ENCODE data around the gene CLNK.

Gene CLNK

DNA sequence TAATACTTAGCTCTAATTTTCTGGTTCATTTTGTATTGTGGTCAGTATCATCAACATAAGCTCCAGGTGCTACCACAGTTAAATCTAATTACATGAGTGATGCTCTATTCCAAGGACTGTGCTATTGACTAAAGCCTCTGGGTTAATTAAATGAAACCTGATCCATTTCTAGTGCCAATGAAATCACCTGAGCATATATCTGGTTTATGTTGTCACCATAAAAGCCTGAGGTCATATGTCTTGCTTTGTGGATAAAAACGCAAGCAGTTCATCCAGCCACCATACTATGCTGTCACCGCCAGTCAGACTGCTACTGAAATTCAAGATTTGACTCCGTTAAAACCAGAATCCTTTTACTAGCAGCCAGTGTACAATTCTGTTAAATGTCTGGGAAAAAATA, 163.1 kb downstream of the CLNK start:
- no peaks in the 10 kb centered on the region for H3K27me3 ChIP-seq (ENCODE audit: control insufficient read depth, insufficient read depth, low read length)
- no peak overlapping the region for H3K9ac ChIP-seq (ENCODE audit: low read length)
- no peaks in the 10 kb centered on the region for H3K9me3 ChIP-seq (ENCODE audit: control insufficient read depth, low read length)
- H3K36me3 ChIP-seq (ENCODE audit: control insufficient read depth, insufficient read depth, low read length) = no peaks in the 10 kb centered on the region
- no peaks in the 10 kb centered on the region for H3K4me1 ChIP-seq (ENCODE audit: control insufficient read depth, insufficient read depth, low read length)
- no peak overlapping the region for H3K4me3 ChIP-seq (ENCODE audit: low read length)

GRCh38 chr4:10509733-10510132, 174.8 kb downstream of the CLNK start:
- H3K4me1 ChIP-seq (ENCODE audit: control insufficient read depth, insufficient read depth, low read length) = no peaks in the 10 kb centered on the region
- no peaks in the 10 kb centered on the region for H3K36me3 ChIP-seq (ENCODE audit: control insufficient read depth, insufficient read depth, low read length)
- H3K9me3 ChIP-seq (ENCODE audit: control insufficient read depth, low read length) = no peaks in the 10 kb centered on the region
- no peaks in the 10 kb centered on the region for H3K27me3 ChIP-seq (ENCODE audit: control insufficient read depth, insufficient read depth, low read length)
- no peak overlapping the region for H3K9ac ChIP-seq (ENCODE audit: low read length)
- no peak overlapping the region for H3K4me3 ChIP-seq (ENCODE audit: low read length)

DNA sequence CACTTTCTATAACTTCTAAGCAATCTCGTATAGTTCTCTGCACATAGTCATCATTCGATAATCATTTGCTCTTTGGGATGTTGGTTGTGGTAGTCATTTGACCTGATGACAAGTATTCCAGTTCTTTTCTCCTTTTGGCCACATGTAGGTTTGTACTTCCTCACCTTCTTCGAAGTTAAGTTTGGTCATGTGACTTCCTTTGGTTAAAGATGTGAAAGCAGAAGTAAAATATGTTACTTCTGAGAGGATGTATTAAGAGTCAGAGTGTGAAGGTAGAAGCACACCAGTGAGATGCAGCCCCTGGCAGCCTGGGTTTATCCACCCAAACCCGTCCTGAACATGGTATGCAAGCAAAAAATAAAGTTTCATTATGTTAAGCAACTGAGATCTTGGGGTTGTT, 178.5 kb downstream of the CLNK start:
- no peak overlapping the region for H3K9ac ChIP-seq (ENCODE audit: low read length)
- no peaks in the 10 kb centered on the region for H3K9me3 ChIP-seq (ENCODE audit: control insufficient read depth, low read length)
- H3K27me3 ChIP-seq (ENCODE audit: control insufficient read depth, insufficient read depth, low read length) = no peaks in the 10 kb centered on the region
- no peaks in the 10 kb centered on the region for H3K4me1 ChIP-seq (ENCODE audit: control insufficient read depth, insufficient read depth, low read length)
- H3K4me3 ChIP-seq (ENCODE audit: low read length) = no peak overlapping the region
- no peaks in the 10 kb centered on the region for H3K36me3 ChIP-seq (ENCODE audit: control insufficient read depth, insufficient read depth, low read length)

GRCh38 chr4:10504570-10505179, 179.9 kb downstream of the CLNK start:
- H3K9ac ChIP-seq (ENCODE audit: low read length) = no peak overlapping the region
- H3K4me1 ChIP-seq (ENCODE audit: control insufficient read depth, insufficient read depth, low read length) = no peaks in the 10 kb centered on the region
- no peaks in the 10 kb centered on the region for H3K27me3 ChIP-seq (ENCODE audit: control insufficient read depth, insufficient read depth, low read length)
- H3K4me3 ChIP-seq (ENCODE audit: low read length) = no peak overlapping the region
- no peaks in the 10 kb centered on the region for H3K9me3 ChIP-seq (ENCODE audit: control insufficient read depth, low read length)
- H3K36me3 ChIP-seq (ENCODE audit: control insufficient read depth, insufficient read depth, low read length) = no peaks in the 10 kb centered on the region

GRCh38 chr4:10502717-10503116, 181.9 kb downstream of the CLNK start:
- Histone ChIP-seq H3K27me3 (ENCODE audit: control insufficient read depth, insufficient read depth, low read length) (no peaks in the 10 kb centered on the region), H3K4me3 (ENCODE audit: low read length) (no peak overlapping the region), H3K4me1 (ENCODE audit: control insufficient read depth, insufficient read depth, low read length) (no peaks in the 10 kb centered on the region), H3K9ac (ENCODE audit: low read length) (no peak overlapping the region), H3K9me3 (ENCODE audit: control insufficient read depth, low read length) (no peaks in the 10 kb centered on the region), H3K36me3 (ENCODE audit: control insufficient read depth, insufficient read depth, low read length) (no peaks in the 10 kb centered on the region)

DNA sequence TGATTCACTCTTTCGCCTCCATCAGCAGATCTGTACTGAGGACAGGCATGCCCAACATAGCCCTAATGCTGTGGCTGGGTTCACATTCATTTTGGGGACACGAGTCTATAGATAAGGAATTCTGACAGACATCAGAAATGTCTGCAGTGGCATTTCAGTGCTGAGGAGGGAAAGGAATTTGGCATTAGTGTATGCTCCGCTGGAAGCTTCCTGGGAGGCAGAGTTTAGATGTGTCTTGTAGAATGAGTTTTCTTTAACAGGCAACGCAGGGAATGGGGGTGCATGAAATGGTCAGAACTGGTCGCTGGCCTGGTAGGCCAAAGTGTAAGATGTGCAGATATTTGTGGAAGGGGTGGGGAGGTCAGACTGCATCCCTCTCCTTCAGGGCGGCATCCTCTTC, 183.8 kb downstream of the CLNK start:
- Histone ChIP-seq H3K9ac (ENCODE audit: low read length) (no peak overlapping the region), H3K36me3 (ENCODE audit: control insufficient read depth, insufficient read depth, low read length) (no peaks in the 10 kb centered on the region), H3K4me1 (ENCODE audit: control insufficient read depth, insufficient read depth, low read length) (no peaks in the 10 kb centered on the region), H3K27me3 (ENCODE audit: control insufficient read depth, insufficient read depth, low read length) (no peaks in the 10 kb centered on the region), H3K9me3 (ENCODE audit: control insufficient read depth, low read length) (no peaks in the 10 kb centered on the region), H3K4me3 (ENCODE audit: low read length) (no peak overlapping the region)

- no peaks in the 10 kb centered on the region for H3K9me3 ChIP-seq (ENCODE audit: control insufficient read depth, low read length)
- no peaks in the 10 kb centered on the region for H3K27me3 ChIP-seq (ENCODE audit: control insufficient read depth, insufficient read depth, low read length)
- no peaks in the 10 kb centered on the region for H3K4me1 ChIP-seq (ENCODE audit: control insufficient read depth, insufficient read depth, low read length)
- no peak overlapping the region for H3K4me3 ChIP-seq (ENCODE audit: low read length)
- H3K36me3 ChIP-seq (ENCODE audit: control insufficient read depth, insufficient read depth, low read length) = no peaks in the 10 kb centered on the region
- H3K9ac ChIP-seq (ENCODE audit: low read length) = no peak overlapping the region
Measured at GRCh38 chr4:10496200-10496599, 188.4 kb downstream of the CLNK start.

- Histone ChIP-seq H3K36me3 (ENCODE audit: control insufficient read depth, insufficient read depth, low read length) (no peaks in the 10 kb centered on the region), H3K9me3 (ENCODE audit: control insufficient read depth, low read length) (no peaks in the 10 kb centered on the region), H3K27me3 (ENCODE audit: control insufficient read depth, insufficient read depth, low read length) (no peaks in the 10 kb centered on the region), H3K4me3 (ENCODE audit: low read length) (no peak overlapping the region), H3K9ac (ENCODE audit: low read length) (no peak overlapping the region), H3K4me1 (ENCODE audit: control insufficient read depth, insufficient read depth, low read length) (no peaks in the 10 kb centered on the region)
Measured at GRCh38 chr4:10495651-10496050, 188.9 kb downstream of the CLNK start.

DNA sequence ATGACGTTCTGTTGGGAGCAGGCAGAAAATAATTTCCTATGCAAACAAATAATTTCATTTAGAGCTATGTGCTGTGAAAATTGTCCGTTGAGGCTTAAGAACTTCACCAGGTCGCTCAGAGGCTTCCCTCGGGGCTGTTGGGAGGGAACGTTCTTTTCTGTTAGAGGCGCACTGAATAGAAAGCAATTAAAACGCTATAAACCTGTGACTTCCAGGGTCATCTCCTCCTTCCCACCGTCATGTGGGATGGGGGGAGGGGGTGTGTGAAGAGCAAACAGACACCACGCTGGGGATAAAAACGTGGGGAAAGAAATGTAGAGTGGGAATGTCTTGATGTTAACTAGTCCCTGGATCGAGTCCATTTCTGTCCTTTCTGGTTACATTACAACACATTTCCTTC, 192.1 kb downstream of the CLNK start:
- H3K27me3 ChIP-seq (ENCODE audit: control insufficient read depth, insufficient read depth, low read length) = no peaks in the 10 kb centered on the region
- H3K9me3 ChIP-seq (ENCODE audit: control insufficient read depth, low read length) = no peaks in the 10 kb centered on the region
- no peaks in the 10 kb centered on the region for H3K36me3 ChIP-seq (ENCODE audit: control insufficient read depth, insufficient read depth, low read length)
- H3K4me3 ChIP-seq (ENCODE audit: low read length) = no peak overlapping the region
- H3K9ac ChIP-seq (ENCODE audit: low read length) = no peak overlapping the region
- H3K4me1 ChIP-seq (ENCODE audit: control insufficient read depth, insufficient read depth, low read length) = no peaks in the 10 kb centered on the region

- Histone ChIP-seq H3K36me3 (ENCODE audit: control insufficient read depth, insufficient read depth, low read length) (no peaks in the 10 kb centered on the region), H3K4me3 (ENCODE audit: low read length) (no peak overlapping the region), H3K4me1 (ENCODE audit: control insufficient read depth, insufficient read depth, low read length) (no peaks in the 10 kb centered on the region), H3K27me3 (ENCODE audit: control insufficient read depth, insufficient read depth, low read length) (no peaks in the 10 kb centered on the region), H3K9me3 (ENCODE audit: control insufficient read depth, low read length) (no peaks in the 10 kb centered on the region), H3K9ac (ENCODE audit: low read length) (no peak overlapping the region)
Measured at GRCh38 chr4:10491401-10491800, 193.2 kb downstream of the CLNK start.

DNA sequence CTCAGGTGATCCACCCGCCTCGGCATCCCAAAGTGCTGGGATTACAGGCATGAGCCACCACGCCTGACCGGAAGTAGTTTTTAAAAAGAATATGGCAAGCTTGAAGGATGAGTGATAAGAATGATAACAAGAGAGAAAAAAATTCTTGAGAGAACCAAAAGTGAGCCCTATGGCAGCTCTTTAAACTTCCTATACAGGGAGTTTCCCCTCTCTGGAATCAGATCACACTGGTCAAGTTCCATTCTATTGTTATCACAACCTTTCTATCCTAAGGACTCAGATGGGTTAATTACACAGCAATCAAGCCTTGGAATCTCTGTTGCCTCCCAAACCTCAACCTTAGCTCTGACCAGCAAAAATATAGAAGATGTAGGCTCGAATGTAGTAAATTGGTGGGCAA, 193.6 kb downstream of the CLNK start:
- Histone ChIP-seq H3K9ac (ENCODE audit: low read length) (no peak overlapping the region), H3K4me1 (ENCODE audit: control insufficient read depth, insufficient read depth, low read length) (no peaks in the 10 kb centered on the region), H3K9me3 (ENCODE audit: control insufficient read depth, low read length) (no peaks in the 10 kb centered on the region), H3K4me3 (ENCODE audit: low read length) (no peak overlapping the region), H3K27me3 (ENCODE audit: control insufficient read depth, insufficient read depth, low read length) (no peaks in the 10 kb centered on the region), H3K36me3 (ENCODE audit: control insufficient read depth, insufficient read depth, low read length) (no peaks in the 10 kb centered on the region)

DNA sequence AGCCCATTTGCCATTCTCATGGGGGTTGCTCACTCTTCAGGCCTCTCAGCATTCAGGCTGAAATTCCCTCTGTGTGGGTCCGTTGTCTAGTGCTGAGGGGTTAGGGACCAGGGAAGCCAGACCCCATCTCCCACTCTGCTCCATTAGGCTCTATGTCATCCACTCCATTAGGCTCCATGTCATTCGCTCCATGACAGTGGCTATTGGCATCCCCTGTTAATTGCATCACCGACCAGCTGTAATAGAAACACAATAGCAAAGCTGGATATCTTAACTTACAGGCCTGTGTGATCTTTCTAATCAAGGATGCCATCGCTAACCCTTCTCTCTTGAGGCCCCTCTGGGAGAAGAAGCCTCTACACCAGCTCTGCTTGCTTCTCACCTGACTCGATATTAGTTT, 201.7 kb downstream of the CLNK start:
- Histone ChIP-seq H3K9ac (ENCODE audit: low read length) (no peak overlapping the region), H3K36me3 (ENCODE audit: control insufficient read depth, insufficient read depth, low read length) (no peaks in the 10 kb centered on the region)

GRCh38 chr4:10480616-10481015, 204.0 kb downstream of the CLNK start:
- Histone ChIP-seq H3K9me3 (ENCODE audit: control insufficient read depth, low read length) (no peaks in the 10 kb centered on the region), H3K4me3 (ENCODE audit: low read length) (no peak overlapping the region), H3K27me3 (ENCODE audit: control insufficient read depth, insufficient read depth, low read length) (no peaks in the 10 kb centered on the region), H3K4me1 (ENCODE audit: control insufficient read depth, insufficient read depth, low read length) (no peaks in the 10 kb centered on the region), H3K36me3 (ENCODE audit: control insufficient read depth, insufficient read depth, low read length) (no peaks in the 10 kb centered on the region), H3K9ac (ENCODE audit: low read length) (no peak overlapping the region)

More for the DNA sequence above, 201.7 kb downstream of the CLNK start:
- Histone ChIP-seq H3K9me3 (ENCODE audit: control insufficient read depth, low read length) (no peaks in the 10 kb centered on the region), H3K27me3 (ENCODE audit: control insufficient read depth, insufficient read depth, low read length) (no peaks in the 10 kb centered on the region), H3K4me3 (ENCODE audit: low read length) (no peak overlapping the region), H3K4me1 (ENCODE audit: control insufficient read depth, insufficient read depth, low read length) (no peaks in the 10 kb centered on the region)
